HG02759 (cell line): Measurements from ENCODE around the gene CCDC169.
"Not testable (repeated sequence)": the region's sequence is repeated elsewhere in the genome, so short reads cannot be mapped to it uniquely, and the experiment has no call there.

Experiments
- ATAC-seq: cut with Tn5 transposase; IDR thresholded peaks from one replicate; pipeline ENCODE4 v1.9.1; 2021; ENCODE audit warnings: mild to moderate bottlenecking, moderate library complexity; ENCODE audit not compliant: unreplicated experiment

Gene CCDC169

DNA sequence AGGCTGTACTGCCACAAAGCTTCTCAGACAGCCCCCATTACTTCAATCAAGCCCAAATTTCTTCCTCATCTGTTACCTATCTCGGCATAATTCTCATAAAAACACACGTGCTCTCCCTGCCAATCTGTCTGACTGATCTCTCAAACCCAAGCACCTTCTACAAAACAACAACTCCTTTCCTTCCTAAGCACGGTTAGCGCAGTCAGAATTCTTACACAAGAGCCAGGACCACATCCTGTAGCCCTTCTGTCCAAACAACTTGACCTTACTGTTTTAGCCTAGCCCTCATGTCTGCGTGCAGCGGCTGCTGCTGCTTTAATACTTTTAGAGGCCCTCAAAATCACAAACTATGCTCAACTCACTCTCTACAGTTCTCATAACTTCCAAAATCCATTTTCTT, 22.2 kb upstream of the CCDC169 start:
- not testable (repeated sequence) for ATAC-seq

GRCh38 chr13:36313047-36313969, 15.7 kb upstream of the CCDC169 start:
- ATAC-seq: no peak

- peak; percentile 52 for ATAC-seq
These were observed 12.9 kb upstream of the CCDC169 start for GRCh38 chr13:36310417-36311108.

DNA sequence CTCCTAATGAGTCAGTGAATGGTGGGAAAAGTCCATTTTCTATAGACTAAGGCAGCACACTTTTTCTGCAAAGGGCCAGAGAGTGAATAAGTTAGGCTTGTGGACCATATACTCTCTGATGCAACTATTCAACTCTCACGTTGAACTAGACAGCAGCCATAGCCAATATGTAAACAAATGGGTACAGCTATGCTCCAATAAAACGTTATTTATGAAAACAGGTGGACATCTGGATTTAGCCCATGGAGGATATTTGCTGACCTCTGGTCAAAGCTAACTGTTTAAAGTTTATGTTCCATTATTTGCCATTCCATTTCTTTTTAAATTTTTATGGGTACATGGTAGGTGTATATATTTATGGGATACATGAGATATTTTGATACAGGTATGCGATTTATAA, 4.7 kb upstream of the CCDC169 start:
- no peak for ATAC-seq

DNA sequence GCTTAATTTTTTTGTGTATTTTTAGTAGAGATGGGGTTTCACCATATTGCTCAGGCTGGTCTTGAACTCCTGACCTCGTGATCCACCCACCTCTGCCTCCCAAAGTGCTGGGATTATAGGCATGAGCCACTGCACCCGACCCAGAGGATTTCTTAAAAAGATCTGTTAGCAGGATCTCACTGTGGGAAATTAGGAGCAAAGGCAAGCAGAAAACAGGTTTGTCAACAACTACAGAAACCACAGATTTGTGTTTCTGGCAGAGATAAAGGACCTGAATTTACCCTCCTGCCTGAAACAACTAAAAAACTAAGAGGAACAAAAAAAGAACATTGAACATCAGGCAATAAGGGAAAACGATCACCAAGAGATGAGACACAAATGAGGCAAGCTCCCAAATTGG, 1.9 kb upstream of the CCDC169 start:
- ATAC-seq: not testable (repeated sequence)

DNA sequence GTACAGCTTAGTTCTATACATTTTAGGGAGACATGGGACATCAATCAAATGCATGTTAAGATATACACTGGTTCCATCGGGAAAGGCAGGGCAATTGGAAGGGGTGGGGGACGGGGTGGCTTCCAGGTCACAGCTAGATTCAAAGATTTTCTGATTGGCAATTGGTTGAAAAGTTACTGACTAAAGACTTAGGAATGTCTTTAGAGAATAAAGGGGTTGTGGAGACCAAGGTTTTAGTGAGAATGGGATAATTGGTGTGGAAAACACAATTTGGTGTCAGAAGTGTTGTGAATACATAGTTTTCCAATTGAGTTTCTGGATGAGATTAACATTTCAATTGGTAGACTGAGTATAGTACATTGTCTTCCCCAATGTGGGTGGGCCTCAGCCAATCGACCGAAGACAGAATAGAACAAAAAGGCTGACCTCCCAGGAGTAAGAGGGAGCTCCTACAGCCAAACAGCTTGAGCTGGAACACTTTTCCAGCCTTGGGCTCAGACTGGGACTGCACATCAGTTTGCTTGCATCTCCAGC, 988 bp upstream of the CCDC169 start:
- no peak for ATAC-seq

GRCh38 chr13:36294096-36294495, 3.5 kb downstream of the CCDC169 start:
- ATAC-seq: no peak

DNA sequence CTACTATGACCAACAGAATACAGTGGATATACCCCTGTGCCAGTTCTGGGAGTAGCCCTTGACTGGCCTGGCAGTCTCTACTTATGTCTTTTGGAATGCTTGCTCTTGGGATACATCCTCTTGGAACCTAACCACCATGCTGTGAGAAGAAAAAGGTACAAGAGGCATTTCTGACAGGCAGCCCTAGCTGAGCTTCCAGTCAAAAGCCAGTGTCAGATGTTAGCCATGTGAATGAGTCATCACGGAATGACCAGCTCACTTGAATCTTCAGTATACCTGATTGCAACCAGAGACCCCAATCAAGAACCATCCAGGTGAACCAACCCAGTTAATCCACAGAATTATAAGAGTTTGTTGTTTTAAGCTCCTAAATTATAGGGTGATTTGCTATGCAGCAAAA, 4.1 kb downstream of the CCDC169 start:
- ATAC-seq: no peak

- no peak for ATAC-seq
These were observed 8.7 kb downstream of the CCDC169 start for GRCh38 chr13:36288794-36289391.

DNA sequence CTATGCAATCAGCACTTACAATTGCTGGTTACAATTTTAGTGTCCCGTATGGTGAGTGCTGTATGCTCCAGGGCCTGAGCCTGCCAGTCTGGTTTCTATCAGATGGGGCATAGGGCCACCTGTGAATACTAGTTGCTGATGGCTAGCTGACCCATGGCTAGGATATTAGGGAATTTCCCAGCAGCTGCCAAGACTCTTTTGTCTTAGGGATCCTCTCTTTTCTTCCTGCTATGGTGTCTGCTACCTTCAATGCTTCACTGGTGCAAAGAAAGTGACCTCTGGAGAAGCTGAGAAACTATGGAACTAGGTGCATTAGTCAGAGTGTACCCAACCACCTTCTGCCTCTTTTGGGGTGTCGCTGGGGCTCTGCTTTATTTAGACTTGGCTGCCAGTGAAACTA, 11.6 kb downstream of the CCDC169 start:
- ATAC-seq: no peak

- ATAC-seq: no peak
These were observed 14.7 kb downstream of the CCDC169 start for GRCh38 chr13:36282821-36283432.

GRCh38 chr13:36275190-36276002, 22.2 kb downstream of the CCDC169 start:
- no peak for ATAC-seq

- ATAC-seq: no peak
These were observed 24.2 kb downstream of the CCDC169 start for GRCh38 chr13:36273431-36273830.

DNA sequence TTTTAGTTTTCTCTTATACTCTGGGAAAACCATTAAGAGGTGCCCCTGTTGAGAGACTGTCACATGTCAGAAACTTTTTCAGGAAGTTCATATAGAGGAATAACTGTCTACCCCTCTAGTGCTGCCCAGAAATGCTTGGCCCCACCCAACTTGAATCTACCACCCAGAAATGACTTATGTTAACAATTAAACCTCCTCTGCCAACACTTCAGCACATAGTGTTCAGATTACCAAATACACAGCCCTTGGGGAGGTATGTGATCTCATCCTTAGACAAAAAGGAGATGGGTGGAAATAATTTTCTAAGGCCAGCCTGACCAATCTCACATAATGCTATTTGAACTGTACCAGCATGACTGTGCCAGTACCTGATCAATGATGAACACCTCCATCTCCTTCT, 35.6 kb downstream of the CCDC169 start:
- no peak for ATAC-seq

- ATAC-seq: no peak
These were observed 36.6 kb downstream of the CCDC169 start for GRCh38 chr13:36261011-36261410.

- no peak for ATAC-seq
These were observed 38.1 kb downstream of the CCDC169 start for GRCh38 chr13:36259361-36260137.

DNA sequence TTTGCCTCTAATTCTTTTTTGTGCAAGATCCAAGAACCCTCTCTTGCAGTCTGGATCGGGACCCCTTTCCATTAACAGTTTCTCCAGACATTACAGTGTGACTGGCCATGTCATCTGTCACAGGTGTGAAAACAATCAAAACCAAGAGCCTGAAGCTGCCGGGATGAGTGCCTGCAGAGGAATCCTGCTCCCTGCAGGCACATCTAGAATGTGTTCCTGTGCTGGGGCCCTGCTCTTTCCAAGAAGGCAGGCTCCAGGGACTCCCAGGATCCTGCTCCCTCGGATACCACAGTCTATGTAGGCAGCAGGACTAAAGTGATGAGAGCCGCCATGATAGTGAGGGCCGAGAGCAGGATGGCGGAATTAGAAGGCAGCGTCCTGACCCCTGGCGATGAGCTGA, 38.8 kb downstream of the CCDC169 start:
- no peak for ATAC-seq

DNA sequence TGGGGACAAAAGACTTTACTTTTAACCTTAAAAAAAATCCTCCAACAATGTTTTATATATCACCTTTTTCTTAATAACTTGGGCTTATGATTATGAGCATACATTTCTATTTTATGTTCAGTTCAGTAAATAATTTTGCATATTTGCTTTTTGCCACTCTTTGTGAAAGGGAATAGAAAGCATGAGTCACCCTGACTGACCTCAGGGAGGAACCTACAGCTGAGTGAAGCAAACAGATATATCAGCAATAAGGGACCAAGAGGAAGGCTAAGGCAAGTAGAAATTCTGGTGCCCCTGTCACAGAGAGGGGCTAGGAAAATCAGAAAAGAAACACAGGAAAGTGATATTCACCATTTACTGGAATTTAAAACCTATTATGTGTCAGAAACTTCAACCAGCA, 46.1 kb downstream of the CCDC169 start:
- ATAC-seq: no peak

DNA sequence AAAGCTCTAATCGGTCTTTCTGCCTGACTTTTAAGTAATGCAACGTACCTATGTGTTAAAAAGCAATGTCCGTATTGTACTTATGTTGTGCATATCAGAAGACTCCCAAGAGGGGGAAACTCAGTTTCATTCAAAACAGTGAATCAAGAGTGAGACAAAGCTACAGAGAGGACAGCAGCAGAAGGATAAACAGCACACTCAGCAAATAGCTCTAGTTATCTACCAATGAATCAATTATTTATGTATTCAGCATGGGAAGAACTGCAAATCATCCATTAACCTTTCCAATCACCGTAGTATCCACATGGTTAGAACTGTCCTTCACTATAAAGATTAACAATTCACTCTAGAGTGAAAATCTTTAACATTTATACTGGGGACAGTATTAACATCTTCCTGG, 46.6 kb downstream of the CCDC169 start:
- ATAC-seq: no peak
